Heart left ventricle (tissue), 13 donors: ENCODE measurements around the gene SPACDR.

Source experiments
- POLR2A ChIP-seq, 2 donors: fragments of 450-650 bp; IDR thresholded peaks; one replicate each; pipeline ENCODE4 v1.6.1; 2017; ENCODE audit warnings: antibody characterized with exemption in 2 of 2, mild to moderate bottlenecking in 2 of 2, moderate library complexity in 2 of 2
- TF ChIP-seq, protein P1 (sequence below), 12 donors: fragments of 200-600 bp; sonication (generic) in 4 of 12; IDR thresholded peaks; one replicate each; pipeline versions ENCODE4 v1.5.0 to v1.8.0; 2018 to 2022; ENCODE audit warnings: antibody characterized with exemption in 12 of 12, mild to moderate bottlenecking in 5 of 12
- donor health status: ischemic (EF 13 %, LVEDD 7.1; RV severe dilation, severe dysfunction).
- donor health status: DM: no; HTN: yes; CAD: no.
- donor health status: DM: no; HTN: no; CAD: no.
- donor health status: ischemic (EF 25% LVEDD 6.9; RV normal size, moderate dysfunction).
- donor health status: ischemic (EF 25% LVEDD 5.7; RV mildly dilated, moderate dysfunction).
- donor health status: ischemic (EF 35%, LVEDD 5.7; RV mildly dilated, moderate dysfunction).
- donor health status: nonischemic (EF 11% LVEDD 7.7; RV severe dilation, severe dysfunction).
- donor health status: DM: yes; HTN: yes; CAD: no.
- donor health status: PGD.
- donor health status: ischemic (EF 29% LVEDD 5.4; RV normal size, mild dysfunction).
- donor health status: nonischemic (EF 23%, LVEDD 6.1; RV moderate dilation, normal function).

DNA sequence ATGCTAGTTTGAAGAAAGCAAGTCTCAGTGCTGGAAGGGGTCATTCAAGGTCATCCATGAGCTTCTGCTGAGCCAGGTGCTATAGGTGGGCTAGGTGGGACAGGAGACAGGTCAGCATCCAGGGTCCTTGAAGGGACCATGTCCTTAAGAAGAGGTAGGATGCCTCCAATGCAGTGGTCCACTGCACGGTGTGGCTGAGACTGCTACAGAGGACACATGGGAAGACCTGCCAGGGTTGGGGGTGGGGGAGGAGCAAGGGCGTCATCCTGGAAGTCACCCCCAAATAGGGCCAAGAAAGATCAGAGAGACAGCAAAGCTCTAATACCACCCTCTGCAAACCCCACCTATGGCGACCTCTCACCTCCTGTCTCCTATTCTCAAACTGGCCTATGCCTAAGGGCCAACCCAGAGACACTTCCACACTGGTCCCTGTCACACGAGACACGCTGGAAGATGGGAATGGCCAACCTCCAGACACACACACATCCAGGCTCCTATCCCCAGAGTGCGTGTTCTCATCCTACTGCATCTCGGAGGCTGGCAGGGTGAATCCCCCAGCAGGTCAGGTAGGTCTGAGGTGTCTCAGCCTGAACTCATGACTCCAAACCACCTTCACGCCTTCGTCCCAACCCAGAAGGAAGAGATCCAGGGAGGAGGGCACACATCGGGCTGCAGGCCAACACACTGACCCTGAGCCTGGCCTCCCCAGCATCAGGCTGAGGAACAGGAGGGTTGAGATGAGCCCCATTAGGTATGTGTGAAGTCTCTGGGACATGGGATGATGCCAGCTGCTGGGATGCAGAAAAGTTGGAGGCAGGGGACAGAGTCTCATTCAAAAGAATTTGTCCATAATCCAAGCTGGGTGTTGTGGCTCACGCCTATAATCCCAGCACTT, 22.2 kb downstream of the SPACDR start:
- TF ChIP-seq, protein P1, sequence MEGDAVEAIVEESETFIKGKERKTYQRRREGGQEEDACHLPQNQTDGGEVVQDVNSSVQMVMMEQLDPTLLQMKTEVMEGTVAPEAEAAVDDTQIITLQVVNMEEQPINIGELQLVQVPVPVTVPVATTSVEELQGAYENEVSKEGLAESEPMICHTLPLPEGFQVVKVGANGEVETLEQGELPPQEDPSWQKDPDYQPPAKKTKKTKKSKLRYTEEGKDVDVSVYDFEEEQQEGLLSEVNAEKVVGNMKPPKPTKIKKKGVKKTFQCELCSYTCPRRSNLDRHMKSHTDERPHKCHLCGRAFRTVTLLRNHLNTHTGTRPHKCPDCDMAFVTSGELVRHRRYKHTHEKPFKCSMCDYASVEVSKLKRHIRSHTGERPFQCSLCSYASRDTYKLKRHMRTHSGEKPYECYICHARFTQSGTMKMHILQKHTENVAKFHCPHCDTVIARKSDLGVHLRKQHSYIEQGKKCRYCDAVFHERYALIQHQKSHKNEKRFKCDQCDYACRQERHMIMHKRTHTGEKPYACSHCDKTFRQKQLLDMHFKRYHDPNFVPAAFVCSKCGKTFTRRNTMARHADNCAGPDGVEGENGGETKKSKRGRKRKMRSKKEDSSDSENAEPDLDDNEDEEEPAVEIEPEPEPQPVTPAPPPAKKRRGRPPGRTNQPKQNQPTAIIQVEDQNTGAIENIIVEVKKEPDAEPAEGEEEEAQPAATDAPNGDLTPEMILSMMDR (IDR thresholded peaks at IDR 0.05) = no peak
- TF ChIP-seq POLR2A (IDR thresholded peaks at IDR 0.05) = no peak
